Kidney capillary endothelial cell (primary cell): ENCODE data around the gene CAND1.

Source experiments
- DNase-seq: peaks from one replicate; pipeline ENCODE4 v3.0.0-alpha.2; 2018; ENCODE audit warnings: low spot score

Gene CAND1

GRCh38 chr12:67344979-67345710 lies 76.0 kb downstream of the CAND1 start:
- no peak for DNase-seq

GRCh38 chr12:67348683-67349082 lies 79.5 kb downstream of the CAND1 start:
- DNase-seq = no peak

GRCh38 chr12:67352682-67353081 lies 83.5 kb downstream of the CAND1 start:
- DNase-seq = peak; percentile 7

GRCh38 chr12:67354322-67354721 lies 85.2 kb downstream of the CAND1 start:
- DNase-seq = no peak

GRCh38 chr12:67354966-67355365 lies 85.8 kb downstream of the CAND1 start:
- no peak for DNase-seq

GRCh38 chr12:67355428-67356379 lies 86.5 kb downstream of the CAND1 start:
- peak; percentile 30 for DNase-seq

GRCh38 chr12:67356380-67356774 lies 87.2 kb downstream of the CAND1 start:
- no peak for DNase-seq

GRCh38 chr12:67357376-67358125 lies 88.4 kb downstream of the CAND1 start:
- DNase-seq = no peak

GRCh38 chr12:67358781-67359338 lies 89.7 kb downstream of the CAND1 start:
- DNase-seq = no peak

- no peak for DNase-seq
These were observed 93.4 kb downstream of the CAND1 start for GRCh38 chr12:67362526-67362925.

- DNase-seq = no peak
These were observed 95.1 kb downstream of the CAND1 start for GRCh38 chr12:67364228-67364627.

- DNase-seq = no peak
These were observed 96.0 kb downstream of the CAND1 start for GRCh38 chr12:67365131-67365530.

GRCh38 chr12:67367843-67368242 lies 98.7 kb downstream of the CAND1 start:
- no peak for DNase-seq
